Adrenal gland (tissue), 12 donors: Measurements from ENCODE around the gene PROK1. TPM values are rescaled to one million over a fixed set of nuclear protein-coding genes. Genes with fewer than 3 reads are reported as not detected.

Source experiments
- DNase-seq, 7 donors: peaks; one replicate each; pipeline ENCODE4 v3.0.0-alpha.2; 2019 to 2020
- H3K27ac ChIP-seq, 5 donors: fragments of 200-600 bp; sonication (generic) in 4 of 5; 1 replicate in 3 of 5; 2 replicates in 2 of 5; pipeline versions ENCODE4 v1.5.1 to v1.8.0; 2016 to 2020; ENCODE audit warnings: mild to moderate bottlenecking in 1 of 5
- H3K27me3 ChIP-seq: fragments of 200-600 bp; 2 replicates; pipeline ENCODE4 v1.8.0; 2021
- H3K36me3 ChIP-seq, 2 donors: fragments of 200-600 bp; replicated peaks in 1 of 2; 1 replicate in 1 of 2; 2 replicates in 1 of 2; pipeline versions ENCODE4 v1.5.1 to v1.8.0; 2018 to 2022
- H3K4me1 ChIP-seq, 2 donors: fragments of 200-600 bp; replicated peaks in 1 of 2; 1 replicate in 1 of 2; 2 replicates in 1 of 2; pipeline versions ENCODE4 v1.5.1 to v1.8.0; 2018 to 2021
- H3K4me3 ChIP-seq, 4 donors: fragments of 200-600 bp; sonication (generic) in 3 of 4; one replicate each; pipeline ENCODE4 v1.5.1; 2016 to 2018
- H3K9me3 ChIP-seq, 3 donors: fragments of 200-600 bp; sonication (generic) in 1 of 3; replicated peaks in 1 of 3; 1 replicate in 2 of 3; 2 replicates in 1 of 3; pipeline versions ENCODE4 v1.5.1 to v1.8.0; 2016 to 2021
- CTCF ChIP-seq, 6 experiments: fragments of 450-650 bp in 4 of 6; fragments of 200-600 bp in 2 of 6; sonication (generic) in 1 of 6; IDR thresholded peaks; 1 replicate in 5 of 6; 2 replicates in 1 of 6; pipeline versions ENCODE4 v1.5.1 to v1.8.0; 2016 to 2021; ENCODE audit warnings: antibody characterized with exemption in 6 of 6, mild to moderate bottlenecking in 2 of 6, moderate library complexity in 1 of 6
- POLR2A ChIP-seq, 2 donors: fragments of 450-650 bp; IDR thresholded peaks; one replicate each; pipeline ENCODE4 v1.6.1; 2017; ENCODE audit warnings: antibody characterized with exemption in 2 of 2, mild to moderate bottlenecking in 2 of 2, moderate library complexity in 1 of 2
- WGBS, 4 donors: extraction: QIAGEN DNeasy Blood & Tissue Kit in 2 of 4; methylation state at CpG; one replicate each; pipeline versions ENCODE4 v1.1.5 to v1.1.7; 2013 to 2017; 5-methylcytosine and 5-hydroxymethylcytosine counted together
- intact Hi-C, 2 donors: fragments of 100-400 bp; cut with DNase I; formaldehyde crosslinking; loops; one replicate each; pipeline versions ENCODE4 v1.14.1 to v1.15.0; 2022 to 2023
- polyA plus RNA-seq, 3 donors: library from polyadenylated mRNA; stranded (reverse); fragments of 200-250 nt in 2 of 3; fragments of 350-450 nt in 1 of 3; fragmentation: Illumina TruSeq in 1 of 3; extraction: RNeasy Lipid Tissue Mini Kit (QIAGEN cat#74804) in 1 of 3; gene quantifications; one replicate each; pipeline ENCODE4 v1.2.3, GENCODE V29; 2013 to 2014
- total RNA-seq, 9 donors: library from RNA; depleted of rRNA in 4 of 9; stranded (reverse); fragments of >200 nt in 4 of 9; fragments of 120-200 nt in 1 of 9; fragmentation: NEBNext Ultra II Directional in 1 of 9; extraction: Animal tissue kit (Norgen Biotek cat#: 25700) in 1 of 9; gene quantifications; one replicate each; pipeline versions ENCODE4 v1.1.0 to v1.2.4, GENCODE V29; 2013 to 2023
- donor health status: healthy with polysubstance abuse.
- donor health status: Bipolar disorder and iron deficiency.
- donor health status: DM: yes; HTN: yes; CAD: no.
- donor health status: DM: no; HTN: no; CAD: no.
- donor health status: DM: no; HTN: no; CAD: no.
- donor health status: DM: yes; HTN: yes; CAD: no.

Gene PROK1
- total and polyA plus RNA-seq, 12 donors = 0.76 to 12.9 (median 5.0) TPM; not detected in 1

GRCh38 chr1:110454328-110454727 lies 3.4 kb downstream of the PROK1 start:
- H3K4me3 ChIP-seq = no peak overlapping the region
- 85 to 100% (median 97%) methylated on average over 1 of the region's 1 CpG for WGBS, 4 donors
- DNase-seq = no peak
- intact Hi-C loops = loop anchor here in 1 of 2 donors (10.0 kb wide), 1 partner anchor 140 kb away; no protein-coding TSS in a partner anchor
- no peaks in the 10 kb centered on the region for H3K4me1 ChIP-seq
- no peaks in the 10 kb centered on the region for H3K36me3 ChIP-seq
- H3K27me3 ChIP-seq = no peaks in the 10 kb centered on the region
- TF ChIP-seq CTCF (IDR thresholded peaks at IDR 0.05) (no peak), POLR2A (IDR thresholded peaks at IDR 0.05) (no peak)
- H3K9me3 ChIP-seq = no peaks in the 10 kb centered on the region
- no peak overlapping the region for H3K27ac ChIP-seq

GRCh38 chr1:110455151-110455550 lies 4.2 kb downstream of the PROK1 start:
- no peaks in the 10 kb centered on the region for H3K4me1 ChIP-seq
- TF ChIP-seq POLR2A (IDR thresholded peaks at IDR 0.05) (no peak), CTCF (IDR thresholded peaks at IDR 0.05) (no peak)
- intact Hi-C loops = loop anchor here (5.0 to 10.0 kb wide), 3 partner anchors 33 to 253 kb away; no protein-coding TSS in a partner anchor
- H3K4me3 ChIP-seq = no peak overlapping the region
- no peak overlapping the region for H3K27ac ChIP-seq
- no peaks in the 10 kb centered on the region for H3K36me3 ChIP-seq
- H3K9me3 ChIP-seq = no peaks in the 10 kb centered on the region
- 71 to 76% (median 74%) methylated on average over 8 of the region's 8 CpGs for WGBS, 4 donors
- H3K27me3 ChIP-seq = no peaks in the 10 kb centered on the region
- DNase-seq = no peak

GRCh38 chr1:110457206-110457605 lies 6.3 kb downstream of the PROK1 start:
- TF ChIP-seq POLR2A (IDR thresholded peaks at IDR 0.05) (no peak), CTCF (IDR thresholded peaks at IDR 0.05) (no peak)
- Histone ChIP-seq H3K4me1 (no peaks in the 10 kb centered on the region), H3K27ac (peak overlapping the region in 1 of 5 donors; percentile 62), H3K27me3 (no peaks in the 10 kb centered on the region), H3K9me3 (no peaks in the 10 kb centered on the region), H3K4me3 (no peak overlapping the region), H3K36me3 (no peaks in the 10 kb centered on the region)
- intact Hi-C loops = loop anchor here (5.0 to 10.0 kb wide), 3 partner anchors 35 to 255 kb away; no protein-coding TSS in a partner anchor
- WGBS, 4 donors = 68 to 84% (median 77%) methylated on average over 5 of the region's 5 CpGs
- no peak for DNase-seq

GRCh38 chr1:110460253-110461220 lies 9.6 kb downstream of the PROK1 start:
- no peak overlapping the region for H3K4me3 ChIP-seq
- H3K4me1 ChIP-seq = no peaks in the 10 kb centered on the region
- no peaks in the 10 kb centered on the region for H3K36me3 ChIP-seq
- no peaks in the 10 kb centered on the region for H3K9me3 ChIP-seq
- no peak overlapping the region for H3K27ac ChIP-seq
- DNase-seq = peak; percentile 66 to 94 (median 85)
- TF ChIP-seq CTCF (IDR thresholded peaks at IDR 0.05) (peak; percentile 92 to 99 (median 98)), POLR2A (IDR thresholded peaks at IDR 0.05) (no peak)
- intact Hi-C loops = loop anchor here (2.0 to 10.0 kb wide), 4 partner anchors 48 to 258 kb away; no protein-coding TSS in a partner anchor
- 37 to 44% (median 40%) methylated on average over 9 to 11 of the region's 11 CpGs for WGBS, 4 donors
- no peaks in the 10 kb centered on the region for H3K27me3 ChIP-seq
